SK-N-SH (cell line): ENCODE measurements around the gene ARHGAP26. TPM values are rescaled to one million over a fixed set of nuclear protein-coding genes. Genes with fewer than 3 reads are reported as not detected.

Source experiments
- CTCF ChIA-PET: fragments of 300-600, 350-600 bp; formaldehyde crosslinking; extraction: SDS; loops from one replicate; lab custom pipeline; 2021; lab: Yijun Ruan, JAX
- POLR2A ChIA-PET: fragments of 350-600 bp; sonication (Branson Sonifier 250); formaldehyde crosslinking; extraction: SDS; loops from one replicate; lab custom pipeline; 2020; ENCODE audit warnings: antibody characterized with exemption, inconsistent platforms; lab: Yijun Ruan, JAX
- DNase-seq: peaks from one replicate; pipeline ENCODE4 v3.0.0; 2012
- H2AFZ ChIP-seq: fragments of 200-600 bp; sonication (generic); 2 replicates; pipeline ENCODE4 v1.8.1; 2016; ENCODE audit warnings: antibody characterized with exemption, mild to moderate bottlenecking, low read depth
- H3F3A ChIP-seq: fragments of 200-600 bp; sonication (generic); replicated peaks from 2 replicates; pipeline ENCODE3; 2016; ENCODE audit warnings: antibody characterized with exemption, mild to moderate bottlenecking; ENCODE audit not compliant: insufficient read depth
- H3K27ac ChIP-seq, 2 experiments: fragments of 200-500 bp in 1 of 2; fragments of 200-600 bp in 1 of 2; sonication (Bioruptor generic) in 1 of 2; sonication (generic), shearing (Covaris generic) in 1 of 2; 2 replicates each; pipeline versions ENCODE4 v1.5.1 to v1.6.1; 2014 to 2016; ENCODE audit warnings: low read depth in 2 of 2, inconsistent platforms in 1 of 2, low read length in 1 of 2, mild to moderate bottlenecking in 1 of 2, mixed read lengths in 1 of 2
- H3K27me3 ChIP-seq: fragments of 200-600 bp; sonication (generic), shearing (Covaris generic); 2 replicates; pipeline ENCODE4 v1.6.1; 2016; ENCODE audit warnings: mixed run types; ENCODE audit not compliant: insufficient read depth
- H3K36me3 ChIP-seq, 2 experiments: fragments of 200-500 bp in 1 of 2; fragments of 200-600 bp in 1 of 2; sonication (Bioruptor generic) in 1 of 2; sonication (generic) in 1 of 2; replicated peaks in 1 of 2; 2 replicates each; pipeline versions ENCODE3 to v1.5.1; 2014 to 2016; ENCODE audit warnings: low read length in 1 of 2, mild to moderate bottlenecking in 1 of 2; ENCODE audit not compliant: insufficient read depth in 2 of 2, control insufficient read depth in 1 of 2
- H3K4me1 ChIP-seq, 2 experiments: fragments of 200-500 bp in 1 of 2; fragments of 200-600 bp in 1 of 2; sonication (Bioruptor generic) in 1 of 2; sonication (generic), shearing (Covaris generic) in 1 of 2; 2 replicates each; pipeline versions ENCODE4 v1.5.1 to v1.6.1; 2014 to 2016; ENCODE audit warnings: low read depth in 1 of 2, low read length in 1 of 2, mixed run types in 1 of 2; ENCODE audit not compliant: insufficient read depth in 2 of 2, control insufficient read depth in 1 of 2
- H3K4me2 ChIP-seq: fragments of 200-600 bp; sonication (generic), shearing (Covaris generic); 2 replicates; pipeline ENCODE4 v1.6.1; 2017; ENCODE audit warnings: mixed run types
- H3K4me3 ChIP-seq, 2 experiments: fragments of 200-500 bp in 1 of 2; fragments of 200-600 bp in 1 of 2; sonication (Bioruptor generic) in 1 of 2; sonication (generic), shearing (Covaris generic) in 1 of 2; 2 replicates each; pipeline versions ENCODE4 v1.5.1 to v1.8.1; 2014 to 2016; ENCODE audit warnings: low read depth in 2 of 2, inconsistent platforms in 1 of 2, low read length in 1 of 2, mild to moderate bottlenecking in 1 of 2, mixed read lengths in 1 of 2, moderate library complexity in 1 of 2
- H3K79me2 ChIP-seq: fragments of 200-600 bp; sonication (generic); 2 replicates; pipeline ENCODE4 v1.8.1; 2017; ENCODE audit warnings: mild to moderate bottlenecking; ENCODE audit not compliant: insufficient read depth
- H3K9ac ChIP-seq: fragments of 200-600 bp; sonication (generic); 2 replicates; pipeline ENCODE4 v1.6.1; 2017; ENCODE audit warnings: mixed run types
- H3K9me2 ChIP-seq: fragments of 200-600 bp; sonication (generic); 2 replicates; pipeline ENCODE4 v1.6.1; 2017; ENCODE audit warnings: mixed run types
- H3K9me3 ChIP-seq: fragments of 200-600 bp; sonication (generic); 2 replicates; pipeline ENCODE4 v1.6.1; 2017; ENCODE audit warnings: mixed run types, mild to moderate bottlenecking, moderate library complexity
- H4K20me1 ChIP-seq: fragments of 200-600 bp; sonication (generic); 2 replicates; pipeline ENCODE4 v1.6.1; 2017; ENCODE audit warnings: mild to moderate bottlenecking, mixed run types; ENCODE audit not compliant: insufficient read depth
- EZH2phosphoT487 ChIP-seq: fragments of 200-600 bp; sonication (generic); IDR thresholded peaks from 2 replicates; pipeline ENCODE4 v1.6.1; 2017; ENCODE audit warnings: low read depth, mixed run types, mild to moderate bottlenecking, antibody characterized with exemption, moderate library complexity, borderline replicate concordance
- FOXJ3 ChIP-seq: sonication (generic); formaldehyde crosslinking; IDR thresholded peaks from 2 replicates; pipeline ENCODE4 v1.5.1; 2020; ENCODE audit warnings: mild to moderate bottlenecking, missing genetic modification reagents
- FOXM1 ChIP-seq: IDR thresholded peaks from 2 replicates; pipeline ENCODE4 v1.4.0; 2012; ENCODE audit warnings: low read depth, mild to moderate bottlenecking
- MAX ChIP-seq: IDR thresholded peaks from 2 replicates; pipeline ENCODE4 v1.4.0; 2012; ENCODE audit warnings: low read depth
- NFIC ChIP-seq: IDR thresholded peaks from 2 replicates; pipeline ENCODE4 v1.4.0; 2012; ENCODE audit warnings: borderline replicate concordance
- NRF1 ChIP-seq: IDR thresholded peaks from 2 replicates; pipeline ENCODE4 v1.6.1; 2012; ENCODE audit warnings: low read depth, mild to moderate bottlenecking, low read length
- RAD21 ChIP-seq: IDR thresholded peaks from 2 replicates; pipeline ENCODE4 v1.6.1; 2012; ENCODE audit warnings: mild to moderate bottlenecking, low read length
- SIN3A ChIP-seq: IDR thresholded peaks from 2 replicates; pipeline ENCODE4 v1.6.1; 2012; ENCODE audit warnings: low read depth, mild to moderate bottlenecking, low read length, moderate library complexity, borderline replicate concordance
- TEAD4 ChIP-seq: IDR thresholded peaks from 2 replicates; pipeline ENCODE4 v1.4.0; 2012; ENCODE audit warnings: mild to moderate bottlenecking, borderline replicate concordance; ENCODE audit not compliant: insufficient read depth
- USF2 ChIP-seq: fragments of 150-350 bp; IDR thresholded peaks from 2 replicates; pipeline ENCODE4 v1.6.1; 2017; ENCODE audit warnings: antibody characterized with exemption, low read length, low read depth, borderline replicate concordance
- WGBS: methylation state at CpG from one replicate; pipeline ENCODE4 v1.1.6; 2017; ENCODE audit warnings: low lambda C conversion rate; 5-methylcytosine and 5-hydroxymethylcytosine counted together
- polyA plus RNA-seq, 3 experiments: library from polyadenylated mRNA; depleted of rRNA; stranded (reverse); fragments of >200 nt; gene quantifications; 2 replicates each; pipeline ENCODE4 v1.2.3, GENCODE V29; 2012
- TF ChIP-seq, protein P1 (sequence below): IDR thresholded peaks from 2 replicates; pipeline ENCODE4; 2012

The ARHGAP26 gene
- polyA plus RNA-seq, 1 of the 3 experiments (the other 2 are of a cell fraction) = 6.1 TPM

DNA sequence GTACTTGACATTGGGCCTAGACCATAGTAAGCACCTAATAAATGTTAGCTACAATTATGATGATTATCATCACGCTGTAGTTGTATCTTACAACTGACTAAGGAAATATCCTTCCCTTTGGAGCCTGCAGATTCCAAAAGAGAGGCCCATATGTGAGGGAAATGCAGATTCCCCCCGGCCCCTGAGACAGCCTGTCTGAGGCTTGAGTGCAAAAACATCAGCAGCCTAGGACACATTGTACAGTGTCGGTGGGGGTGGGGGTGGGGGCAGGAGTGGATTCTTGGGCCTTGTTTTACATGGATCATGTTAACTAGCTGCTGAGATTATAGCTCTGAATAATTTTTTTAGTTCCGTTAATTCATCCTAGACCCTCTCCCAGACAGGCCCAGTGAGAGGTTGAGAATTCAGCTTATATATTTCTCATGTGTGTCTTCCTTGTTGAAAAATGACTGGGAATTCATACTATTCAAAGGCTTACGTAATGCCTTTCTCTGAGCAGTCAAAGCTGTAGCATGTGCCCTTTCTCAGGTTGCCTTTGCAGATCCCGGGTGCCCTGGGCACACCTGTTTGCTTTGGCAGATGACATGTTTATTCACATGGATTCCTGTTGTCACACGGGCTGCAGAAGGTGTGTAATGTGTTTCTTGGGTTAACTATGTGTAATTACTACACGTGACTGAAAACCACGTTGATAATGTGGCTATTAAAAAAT lies 370.5 kb downstream of the ARHGAP26 start:
- Histone ChIP-seq H3K9me2 (no peaks in the 10 kb centered on the region), H3F3A (no peaks in the 10 kb centered on the region), H2AFZ (no peak overlapping the region), H3K36me3 (peaks cover 0 to 11% of the 10 kb centered on the region in 2 experiments), H3K4me2 (no peak overlapping the region), H4K20me1 (no peaks in the 10 kb centered on the region), H3K79me2 (no peaks in the 10 kb centered on the region), H3K27ac (no peak overlapping the region), H3K4me1 (peaks cover 0 to 5% of the 10 kb centered on the region in 2 experiments; a peak in 1 of 4 replicates), H3K9ac (no peak overlapping the region), H3K9me3 (no peaks in the 10 kb centered on the region), H3K27me3 (no peaks in the 10 kb centered on the region), H3K4me3 (no peak overlapping the region)
- ChIA-PET POLR2A (no interaction called here), CTCF (interaction anchor here (2.6 kb wide), 1 partner anchor 11 kb away, joined by 8 read pairs; no protein-coding TSS in a partner anchor)
- DNase-seq = no peak
- WGBS = 90% methylated on average over 9 of the region's 9 CpGs
- TF ChIP-seq TEAD4 (no peak), NRF1 (no peak)

GRCh38 chr5:143141652-143142051 lies 371.5 kb downstream of the ARHGAP26 start:
- H4K20me1 ChIP-seq = no peaks in the 10 kb centered on the region
- H2AFZ ChIP-seq = no peak overlapping the region
- H3K9me2 ChIP-seq = no peaks in the 10 kb centered on the region
- TF ChIP-seq SIN3A = no peak
- TF ChIP-seq, protein P1, sequence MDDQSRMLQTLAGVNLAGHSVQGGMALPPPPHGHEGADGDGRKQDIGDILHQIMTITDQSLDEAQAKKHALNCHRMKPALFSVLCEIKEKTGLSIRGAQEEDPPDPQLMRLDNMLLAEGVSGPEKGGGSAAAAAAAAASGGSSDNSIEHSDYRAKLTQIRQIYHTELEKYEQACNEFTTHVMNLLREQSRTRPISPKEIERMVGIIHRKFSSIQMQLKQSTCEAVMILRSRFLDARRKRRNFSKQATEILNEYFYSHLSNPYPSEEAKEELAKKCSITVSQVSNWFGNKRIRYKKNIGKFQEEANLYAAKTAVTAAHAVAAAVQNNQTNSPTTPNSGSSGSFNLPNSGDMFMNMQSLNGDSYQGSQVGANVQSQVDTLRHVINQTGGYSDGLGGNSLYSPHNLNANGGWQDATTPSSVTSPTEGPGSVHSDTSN = no peak
- TF ChIP-seq MAX = no peak
- no peak for TF ChIP-seq FOXM1
- no peak for TF ChIP-seq EZH2phosphoT487
- TF ChIP-seq RAD21 = no peak
- TF ChIP-seq NFIC = no peak
- TF ChIP-seq USF2 = no peak
- TF ChIP-seq FOXJ3 (CRISPR knock-in tag) = no peak
- TF ChIP-seq, all 33 proteins: peak for 0
- 95% methylated on average over 6 of the region's 6 CpGs for WGBS
- Histone ChIP-seq H3K4me3 (no peak overlapping the region), H3K27me3 (no peaks in the 10 kb centered on the region), H3K36me3 (peaks cover 0 to 8% of the 10 kb centered on the region in 2 experiments), H3K27ac (no peak overlapping the region), H3F3A (peaks cover 2% of the 10 kb centered on the region), H3K4me1 (peaks cover 0 to 5% of the 10 kb centered on the region in 2 experiments; a peak in 1 of 4 replicates), H3K4me2 (no peak overlapping the region), H3K9ac (no peak overlapping the region), H3K79me2 (no peaks in the 10 kb centered on the region), H3K9me3 (no peaks in the 10 kb centered on the region)
- ChIA-PET CTCF (no interaction called here), POLR2A (no interaction called here)
- no peak for DNase-seq
